KG1 (cell line): ENCODE data around the gene DIS3L2.

Source experiments
- DNase-seq: peaks from one replicate; lab custom pipeline; 2025; lab: John Stamatoyannopoulos, UW

The DIS3L2 gene

DNA sequence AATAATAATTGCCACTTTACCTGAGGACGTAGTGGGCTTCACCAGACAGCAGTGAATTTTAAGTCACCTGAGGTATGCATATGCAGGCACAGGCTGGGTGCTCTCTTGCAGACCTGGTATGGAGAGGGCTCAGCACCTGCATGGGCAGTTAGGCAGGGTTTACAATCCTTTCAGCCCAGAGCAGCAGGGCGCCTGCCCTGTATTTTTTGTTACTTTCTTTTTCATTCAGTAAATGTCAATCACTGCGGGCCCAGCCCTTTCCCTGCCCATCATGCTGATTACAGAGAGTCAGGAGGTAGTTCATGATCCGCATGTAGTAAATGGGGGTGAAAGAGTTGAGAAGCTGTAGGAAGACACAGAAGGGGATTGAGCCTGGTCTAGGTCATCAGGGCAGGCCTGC lies 270.0 kb downstream of the DIS3L2 start:
- no peak for DNase-seq

DNA sequence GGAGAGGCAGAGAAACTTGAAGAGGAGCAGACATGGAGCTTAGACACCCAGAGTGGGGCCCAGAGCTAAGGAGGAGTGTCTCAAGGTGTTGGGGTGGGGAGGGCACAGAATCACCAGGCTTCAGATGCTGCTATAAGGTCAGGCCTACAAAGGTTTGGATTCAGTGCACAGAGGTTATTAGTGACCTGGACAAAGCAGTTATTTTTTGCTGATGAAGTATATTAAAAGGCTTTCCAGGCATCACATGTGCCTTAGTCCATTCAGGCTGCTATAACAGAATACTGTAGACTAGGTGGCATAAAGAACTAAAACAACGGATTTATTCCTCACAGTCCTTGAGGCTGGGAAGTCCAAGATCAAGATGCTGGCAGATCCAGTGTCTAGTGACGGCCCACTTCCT lies 271.4 kb downstream of the DIS3L2 start:
- DNase-seq, result no peak

- DNase-seq, result no peak
Observed at GRCh38 chr2:232234922-232235615, 273.6 kb downstream of the DIS3L2 start.

GRCh38 chr2:232235716-232236115 lies 274.2 kb downstream of the DIS3L2 start:
- DNase-seq, result no peak

DNA sequence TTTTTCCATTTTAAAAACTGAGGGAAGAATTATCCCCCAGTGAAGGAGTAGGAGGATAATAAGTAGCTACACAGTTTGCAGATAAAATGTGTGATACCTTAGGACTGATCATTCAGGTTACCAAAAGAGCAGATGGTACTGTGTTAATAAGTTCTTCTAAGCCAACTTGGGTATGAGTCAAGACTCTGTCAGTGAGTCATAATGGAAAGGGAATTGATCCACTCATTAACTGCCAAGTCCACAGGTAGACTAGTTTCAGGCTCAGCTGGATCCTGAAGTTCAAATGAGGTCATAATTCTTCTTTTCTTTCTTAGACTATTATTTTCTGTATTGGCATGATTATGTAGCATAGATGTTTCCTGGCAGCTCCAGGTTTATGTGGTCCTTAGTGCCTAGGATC lies 274.7 kb downstream of the DIS3L2 start:
- no peak for DNase-seq

- no peak for DNase-seq
Observed at GRCh38 chr2:232237464-232237863, 276.0 kb downstream of the DIS3L2 start.

DNA sequence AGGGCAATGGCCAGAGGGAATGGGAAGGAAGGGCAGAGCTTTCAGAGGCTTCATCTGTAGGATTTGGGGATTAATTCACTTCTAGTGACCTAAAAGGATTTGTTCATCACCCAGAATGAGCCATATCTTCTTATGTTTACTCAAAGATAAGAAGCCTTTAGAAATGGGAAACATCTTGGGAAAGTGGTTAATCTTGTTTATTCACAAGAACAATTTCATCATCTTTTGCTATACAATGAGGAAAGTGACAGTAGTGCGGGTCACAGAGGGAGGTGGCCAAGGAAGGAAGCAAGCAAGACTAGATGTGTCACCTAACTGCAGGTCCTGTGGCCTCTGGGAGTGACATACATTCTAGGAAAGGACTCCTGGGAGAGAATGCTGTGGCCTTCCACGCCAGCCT lies 276.6 kb downstream of the DIS3L2 start:
- no peak for DNase-seq

- no peak for DNase-seq
Observed at GRCh38 chr2:232238596-232238995, 277.1 kb downstream of the DIS3L2 start.

- DNase-seq, result no peak
Observed at GRCh38 chr2:232239951-232240681, 278.6 kb downstream of the DIS3L2 start.

DNA sequence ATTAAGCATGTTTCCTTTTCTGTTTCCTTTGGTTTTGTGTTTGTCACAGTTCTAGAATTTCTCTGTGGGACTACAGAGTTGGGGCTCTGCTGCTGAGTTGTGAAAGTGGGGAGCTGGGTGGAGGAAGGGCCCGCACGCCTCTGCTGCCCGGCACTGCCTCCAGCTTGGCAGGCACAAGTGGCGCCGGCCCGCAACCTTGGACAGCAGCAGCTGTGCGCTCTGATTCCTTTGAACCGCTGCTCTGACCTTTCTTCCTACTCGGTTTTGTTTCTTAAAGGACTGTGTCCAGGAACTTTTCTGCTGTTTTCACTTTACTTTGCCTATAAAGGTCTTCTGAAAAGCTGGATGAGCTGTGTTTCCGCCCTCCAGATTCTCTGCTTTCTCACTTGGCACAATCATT lies 279.4 kb downstream of the DIS3L2 start:
- no peak for DNase-seq

- DNase-seq, result no peak
Observed at GRCh38 chr2:232242316-232242715, 280.8 kb downstream of the DIS3L2 start.

GRCh38 chr2:232245111-232245510 lies 283.6 kb downstream of the DIS3L2 start:
- DNase-seq, result no peak

GRCh38 chr2:232246245-232246644 lies 284.7 kb downstream of the DIS3L2 start:
- no peak for DNase-seq

- DNase-seq, result no peak
Observed at GRCh38 chr2:232249096-232249495, 287.6 kb downstream of the DIS3L2 start.

GRCh38 chr2:232250246-232251175 lies 289.0 kb downstream of the DIS3L2 start:
- DNase-seq, result no peak

DNA sequence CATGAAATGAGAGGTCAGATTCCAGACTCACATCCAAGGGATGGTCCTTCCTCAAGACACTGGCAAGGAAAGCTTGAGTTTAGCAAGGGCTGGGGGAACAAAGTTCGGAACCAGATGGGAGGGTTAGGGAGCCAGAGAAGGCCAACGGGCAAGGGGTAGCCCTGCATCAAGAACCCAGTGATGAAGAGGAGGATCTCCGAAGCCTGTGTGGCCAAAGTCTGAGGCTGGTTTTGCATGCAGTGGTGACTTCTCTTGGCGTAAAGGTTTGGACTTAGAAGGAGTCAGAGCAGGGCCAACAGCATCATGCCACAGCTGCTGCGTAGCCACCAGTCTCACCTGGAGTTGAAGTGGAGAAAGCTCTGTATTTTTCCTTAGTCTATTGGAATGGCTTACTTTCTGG lies 293.5 kb downstream of the DIS3L2 start:
- DNase-seq, result no peak

DNA sequence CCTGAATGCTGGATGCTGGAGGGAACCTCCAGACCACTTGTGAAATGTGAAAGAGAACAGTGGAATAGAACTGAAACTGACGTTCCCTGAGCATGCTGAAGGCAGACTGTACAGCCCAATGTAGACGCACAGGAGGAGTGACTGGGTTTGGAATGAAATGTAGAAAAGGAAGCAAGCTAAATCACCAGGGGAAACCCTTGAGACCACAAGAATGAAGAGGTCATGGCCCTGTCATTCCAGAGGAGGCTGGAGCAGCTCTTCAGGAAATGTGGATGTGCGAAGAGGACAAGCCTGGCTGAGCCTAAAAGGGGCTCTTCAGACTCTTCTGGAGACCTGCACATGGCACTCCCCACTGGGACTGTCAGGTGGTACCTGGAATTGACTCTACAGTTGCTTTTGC lies 298.6 kb downstream of the DIS3L2 start:
- DNase-seq, result no peak

DNA sequence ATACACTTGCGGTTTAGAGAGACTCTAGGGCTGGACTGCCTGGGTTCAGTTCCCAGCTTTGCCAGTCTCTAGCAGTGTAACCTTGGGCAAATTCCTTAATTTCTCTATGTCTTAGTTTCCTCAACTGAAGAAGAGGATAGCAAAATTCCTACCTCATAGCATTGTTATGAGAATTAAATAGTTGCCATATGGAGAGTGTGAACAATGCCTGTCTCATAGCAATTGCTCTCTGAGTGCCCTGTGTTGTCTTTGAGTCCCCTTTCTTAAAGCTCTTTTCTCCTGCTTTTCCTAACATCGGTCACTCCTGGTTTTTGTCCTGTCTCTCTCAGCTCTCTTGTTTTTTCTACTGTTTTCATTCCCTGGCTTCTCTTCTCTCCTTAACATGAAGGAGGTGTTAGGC lies 300.3 kb downstream of the DIS3L2 start:
- DNase-seq, result no peak

- DNase-seq, result no peak
Observed at GRCh38 chr2:232263295-232263694, 301.8 kb downstream of the DIS3L2 start.

- no peak for DNase-seq
Observed at GRCh38 chr2:232264081-232264480, 302.6 kb downstream of the DIS3L2 start.

- no peak for DNase-seq
Observed at GRCh38 chr2:232265329-232265728, 303.8 kb downstream of the DIS3L2 start.

DNA sequence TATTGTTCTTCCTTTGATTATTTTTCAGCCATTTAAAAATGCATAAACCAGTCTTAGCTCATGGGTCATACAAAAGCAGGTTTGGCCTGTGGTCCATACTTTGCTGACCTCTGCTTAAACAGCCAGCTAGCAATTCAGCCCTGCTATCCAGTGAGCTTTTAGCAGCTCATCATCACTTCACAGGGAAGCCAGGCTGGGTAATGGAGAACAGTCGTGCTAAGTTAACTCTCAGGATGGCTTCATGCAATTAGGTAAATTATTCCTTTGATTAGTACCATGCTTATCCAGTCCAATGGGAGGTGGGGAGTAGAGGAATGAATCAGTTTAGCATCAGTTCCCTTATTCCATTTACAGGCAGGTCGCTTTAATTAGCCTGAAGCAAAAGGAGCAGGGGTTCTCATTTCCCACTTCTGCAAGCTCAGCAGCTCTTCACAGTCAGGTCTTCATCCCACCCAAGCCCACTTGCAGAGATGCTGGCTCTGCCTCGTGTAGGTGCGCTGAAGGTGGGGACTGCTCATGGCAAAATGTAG lies 307.2 kb downstream of the DIS3L2 start:
- DNase-seq, result no peak
